NCI-H345 treated with DMSO at 0.1 percent for 48 hours (cell line): ENCODE data around the gene FAM8A1.

Experiments used
- DNase-seq: peaks from one replicate; lab custom pipeline; 2025; ENCODE audit not compliant: unreplicated experiment; lab: John Stamatoyannopoulos, UW

Gene FAM8A1

GRCh38 chr6:17600527-17601385 lies 654 bp downstream of the FAM8A1 start:
- DNase-seq = no peak

GRCh38 chr6:17601386-17601703 lies 1.2 kb downstream of the FAM8A1 start:
- DNase-seq = no peak

- DNase-seq = no peak
These were observed 2.8 kb downstream of the FAM8A1 start for GRCh38 chr6:17602888-17603287.

- DNase-seq = no peak
These were observed 6.5 kb downstream of the FAM8A1 start for GRCh38 chr6:17606606-17607005.

GRCh38 chr6:17610835-17611234 lies 10.7 kb downstream of the FAM8A1 start:
- no peak for DNase-seq

GRCh38 chr6:17612048-17612447 lies 11.9 kb downstream of the FAM8A1 start:
- DNase-seq = no peak

GRCh38 chr6:17615794-17616193 lies 15.7 kb downstream of the FAM8A1 start:
- DNase-seq = no peak

GRCh38 chr6:17621003-17621402 lies 20.9 kb downstream of the FAM8A1 start:
- DNase-seq = no peak

- DNase-seq = no peak
These were observed 22.0 kb downstream of the FAM8A1 start for GRCh38 chr6:17622144-17622543.

- DNase-seq = no peak
These were observed 24.3 kb downstream of the FAM8A1 start for GRCh38 chr6:17624396-17624795.

GRCh38 chr6:17628873-17629272 lies 28.8 kb downstream of the FAM8A1 start:
- DNase-seq = no peak

- no peak for DNase-seq
These were observed 29.9 kb downstream of the FAM8A1 start for GRCh38 chr6:17629824-17630510.

GRCh38 chr6:17630511-17631073 lies 30.5 kb downstream of the FAM8A1 start:
- DNase-seq = no peak

GRCh38 chr6:17632934-17633333 lies 32.8 kb downstream of the FAM8A1 start:
- DNase-seq = no peak

- no peak for DNase-seq
These were observed 33.5 kb downstream of the FAM8A1 start for GRCh38 chr6:17633465-17634188.

GRCh38 chr6:17635568-17635967 lies 35.5 kb downstream of the FAM8A1 start:
- no peak for DNase-seq

- DNase-seq = no peak
These were observed 38.2 kb downstream of the FAM8A1 start for GRCh38 chr6:17638212-17638715.

GRCh38 chr6:17640477-17640917 lies 40.4 kb downstream of the FAM8A1 start:
- DNase-seq = no peak

GRCh38 chr6:17648745-17649144 lies 48.6 kb downstream of the FAM8A1 start:
- DNase-seq = no peak

- no peak for DNase-seq
These were observed 50.7 kb downstream of the FAM8A1 start for GRCh38 chr6:17650656-17651309.
